ENCODE data around the gene GCFC2.

DNA sequence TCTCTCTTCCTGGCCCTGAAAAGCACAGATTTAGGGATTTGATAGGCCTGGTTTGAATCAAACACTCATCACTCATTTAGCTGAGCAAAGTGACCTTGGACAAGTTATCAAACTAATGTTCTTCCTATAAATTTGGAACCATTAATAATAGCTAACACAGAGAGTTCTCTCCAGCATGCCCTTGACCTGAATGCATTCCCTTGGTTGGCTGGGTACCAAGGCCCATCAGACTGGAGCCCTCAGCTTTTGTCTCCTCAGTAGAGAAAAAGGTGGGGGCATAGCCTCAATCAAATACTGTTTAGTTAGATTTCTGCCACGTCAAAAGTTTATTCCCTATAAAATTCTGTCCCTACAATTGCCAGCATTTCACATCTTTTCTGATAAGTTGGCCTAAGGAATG, 77.9 kb downstream of the GCFC2 start:
- TF ChIP-seq, protein P1, sequence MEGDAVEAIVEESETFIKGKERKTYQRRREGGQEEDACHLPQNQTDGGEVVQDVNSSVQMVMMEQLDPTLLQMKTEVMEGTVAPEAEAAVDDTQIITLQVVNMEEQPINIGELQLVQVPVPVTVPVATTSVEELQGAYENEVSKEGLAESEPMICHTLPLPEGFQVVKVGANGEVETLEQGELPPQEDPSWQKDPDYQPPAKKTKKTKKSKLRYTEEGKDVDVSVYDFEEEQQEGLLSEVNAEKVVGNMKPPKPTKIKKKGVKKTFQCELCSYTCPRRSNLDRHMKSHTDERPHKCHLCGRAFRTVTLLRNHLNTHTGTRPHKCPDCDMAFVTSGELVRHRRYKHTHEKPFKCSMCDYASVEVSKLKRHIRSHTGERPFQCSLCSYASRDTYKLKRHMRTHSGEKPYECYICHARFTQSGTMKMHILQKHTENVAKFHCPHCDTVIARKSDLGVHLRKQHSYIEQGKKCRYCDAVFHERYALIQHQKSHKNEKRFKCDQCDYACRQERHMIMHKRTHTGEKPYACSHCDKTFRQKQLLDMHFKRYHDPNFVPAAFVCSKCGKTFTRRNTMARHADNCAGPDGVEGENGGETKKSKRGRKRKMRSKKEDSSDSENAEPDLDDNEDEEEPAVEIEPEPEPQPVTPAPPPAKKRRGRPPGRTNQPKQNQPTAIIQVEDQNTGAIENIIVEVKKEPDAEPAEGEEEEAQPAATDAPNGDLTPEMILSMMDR (IDR thresholded peaks at IDR 0.05): no peak
- no peak for TF ChIP-seq POLR2A (IDR thresholded peaks at IDR 0.05)
